Loucy (cell line): Measurements from ENCODE around the gene CELF4.

ENCODE experiments used
- H2AFZ ChIP-seq: fragments of 200-600 bp; sonication (generic); 2 replicates; pipeline ENCODE4 v1.6.0; 2016; ENCODE audit warnings: antibody characterized with exemption, mild to moderate bottlenecking, low read length, moderate library complexity
- H3F3A ChIP-seq: fragments of 200-600 bp; 2 replicates; pipeline ENCODE4 v1.6.0; 2016; ENCODE audit warnings: antibody characterized with exemption, low read depth, mild to moderate bottlenecking
- H3K27me3 ChIP-seq: fragments of 200-600 bp; sonication (generic); 2 replicates; pipeline ENCODE4 v1.6.1; 2014; ENCODE audit warnings: low read length, mild to moderate bottlenecking; ENCODE audit not compliant: insufficient read depth, poor library complexity, severe bottlenecking
- H3K36me3 ChIP-seq: fragments of 200-600 bp; sonication (generic); 2 replicates; pipeline ENCODE4 v1.6.1; 2016; ENCODE audit warnings: low read length; ENCODE audit not compliant: insufficient read depth
- H3K4me1 ChIP-seq: fragments of 200-600 bp; sonication (generic); 2 replicates; pipeline ENCODE4 v1.5.1; 2014; ENCODE audit warnings: low read length, mild to moderate bottlenecking; ENCODE audit not compliant: insufficient read depth, poor library complexity, severe bottlenecking
- H3K4me2 ChIP-seq: fragments of 200-600 bp; sonication (generic); 2 replicates; pipeline ENCODE4 v1.6.0; 2014; ENCODE audit warnings: antibody characterized with exemption, low read length, low read depth, mild to moderate bottlenecking; ENCODE audit not compliant: poor library complexity, severe bottlenecking
- H3K4me3 ChIP-seq: fragments of 200-600 bp; sonication (generic); 2 replicates; pipeline ENCODE4 v1.5.1; 2014; ENCODE audit warnings: low read length, mild to moderate bottlenecking, mixed read lengths; ENCODE audit not compliant: poor library complexity, severe bottlenecking
- H3K79me2 ChIP-seq: fragments of 200-600 bp; sonication (generic); 2 replicates; pipeline ENCODE4 v1.6.1; 2014; ENCODE audit warnings: low read length; ENCODE audit not compliant: insufficient read depth
- H3K9ac ChIP-seq: fragments of 200-600 bp; sonication (generic); 2 replicates; pipeline ENCODE4 v1.6.0; 2014; ENCODE audit warnings: mild to moderate bottlenecking, low read depth, low read length, moderate library complexity; ENCODE audit not compliant: poor library complexity, severe bottlenecking
- H3K9me2 ChIP-seq: fragments of 200-600 bp; sonication (generic); replicated peaks from 2 replicates; pipeline ENCODE4 v1.6.1; 2016; ENCODE audit warnings: low read depth, low read length, mixed read lengths
- H3K9me3 ChIP-seq: fragments of 200-600 bp; sonication (generic); 2 replicates; pipeline ENCODE4 v1.6.1; 2014; ENCODE audit warnings: mild to moderate bottlenecking, antibody characterized with exemption, low read length, low read depth; ENCODE audit not compliant: insufficient read depth
- H4K20me1 ChIP-seq: fragments of 200-600 bp; sonication (generic); 2 replicates; pipeline ENCODE4 v1.6.0; 2014; ENCODE audit warnings: antibody characterized with exemption, low read length, mild to moderate bottlenecking; ENCODE audit not compliant: insufficient read depth, poor library complexity, severe bottlenecking
- EZH2phosphoT487 ChIP-seq: fragments of 200-600 bp; IDR thresholded peaks from 2 replicates; pipeline ENCODE4 v1.6.1; 2018; ENCODE audit warnings: antibody characterized with exemption, mild to moderate bottlenecking, moderate library complexity, borderline replicate concordance
- TF ChIP-seq, protein P1 (sequence below): fragments of 200-600 bp; sonication (generic); conservative IDR thresholded peaks from 2 replicates; pipeline ENCODE4 v1.5.1; 2014; ENCODE audit warnings: mild to moderate bottlenecking, antibody characterized with exemption, low read length

Gene CELF4

DNA sequence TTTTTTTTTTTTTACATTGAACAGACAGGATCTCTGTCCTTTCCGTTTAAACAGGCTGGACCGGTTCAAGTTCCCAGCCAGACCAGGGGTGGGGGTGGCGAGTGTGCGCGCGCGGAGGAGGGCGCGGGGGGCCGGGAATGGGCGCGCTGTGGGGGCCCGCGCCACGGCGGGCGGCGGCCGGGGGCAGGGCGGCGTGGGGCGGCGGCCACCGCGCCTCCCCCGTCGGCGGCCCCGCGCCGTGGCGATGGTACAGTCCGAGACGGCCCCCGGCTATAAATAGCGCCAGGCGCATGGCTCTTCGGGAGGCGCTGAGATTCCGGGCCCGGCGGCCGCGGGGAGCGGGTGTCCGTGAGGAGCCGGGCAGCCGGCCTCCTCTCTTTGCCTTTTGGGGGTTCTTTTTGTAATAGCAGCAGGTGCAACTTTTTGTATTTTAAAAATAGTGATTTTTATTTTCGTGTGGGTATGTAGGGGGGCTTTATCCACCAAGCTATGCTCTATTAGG is 430 bp upstream of the CELF4 start:
- Histone ChIP-seq H3K79me2 (no peaks in the 10 kb centered on the region), H3K4me2 (no peak overlapping the region), H3K4me3 (no peak overlapping the region), H3K9ac (no peak overlapping the region), H3K4me1 (no peaks in the 10 kb centered on the region), H2AFZ (no peak overlapping the region), H3F3A (no peaks in the 10 kb centered on the region), H3K27me3 (no peaks in the 10 kb centered on the region), H3K9me3 (no peaks in the 10 kb centered on the region), H3K9me2 (no peaks in the 10 kb centered on the region), H4K20me1 (no peaks in the 10 kb centered on the region), H3K36me3 (no peaks in the 10 kb centered on the region)
- TF ChIP-seq, protein P1, sequence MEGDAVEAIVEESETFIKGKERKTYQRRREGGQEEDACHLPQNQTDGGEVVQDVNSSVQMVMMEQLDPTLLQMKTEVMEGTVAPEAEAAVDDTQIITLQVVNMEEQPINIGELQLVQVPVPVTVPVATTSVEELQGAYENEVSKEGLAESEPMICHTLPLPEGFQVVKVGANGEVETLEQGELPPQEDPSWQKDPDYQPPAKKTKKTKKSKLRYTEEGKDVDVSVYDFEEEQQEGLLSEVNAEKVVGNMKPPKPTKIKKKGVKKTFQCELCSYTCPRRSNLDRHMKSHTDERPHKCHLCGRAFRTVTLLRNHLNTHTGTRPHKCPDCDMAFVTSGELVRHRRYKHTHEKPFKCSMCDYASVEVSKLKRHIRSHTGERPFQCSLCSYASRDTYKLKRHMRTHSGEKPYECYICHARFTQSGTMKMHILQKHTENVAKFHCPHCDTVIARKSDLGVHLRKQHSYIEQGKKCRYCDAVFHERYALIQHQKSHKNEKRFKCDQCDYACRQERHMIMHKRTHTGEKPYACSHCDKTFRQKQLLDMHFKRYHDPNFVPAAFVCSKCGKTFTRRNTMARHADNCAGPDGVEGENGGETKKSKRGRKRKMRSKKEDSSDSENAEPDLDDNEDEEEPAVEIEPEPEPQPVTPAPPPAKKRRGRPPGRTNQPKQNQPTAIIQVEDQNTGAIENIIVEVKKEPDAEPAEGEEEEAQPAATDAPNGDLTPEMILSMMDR = no peak
- no peak for TF ChIP-seq EZH2phosphoT487

DNA sequence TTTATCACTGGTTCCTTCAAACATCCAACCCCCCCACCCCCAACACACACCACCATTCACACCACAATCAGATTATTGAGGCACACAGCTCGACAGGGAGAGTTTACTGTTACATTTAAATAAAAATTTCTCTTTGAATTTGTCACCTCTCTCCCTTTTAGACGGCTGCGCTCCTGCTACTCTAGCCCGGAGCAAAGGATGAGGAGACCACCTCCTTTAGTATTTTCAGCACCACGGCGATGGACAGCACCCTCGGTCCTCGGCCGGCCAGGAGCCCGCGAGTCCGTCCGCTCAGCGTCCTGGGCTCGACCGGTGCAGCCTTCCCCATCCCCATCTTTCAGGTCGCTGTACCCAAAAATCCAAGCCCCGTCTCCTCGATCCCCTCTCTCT is 892 bp downstream of the CELF4 start:
- Histone ChIP-seq H3K4me1 (no peaks in the 10 kb centered on the region), H3K9ac (no peak overlapping the region), H3F3A (no peaks in the 10 kb centered on the region), H3K27me3 (no peaks in the 10 kb centered on the region), H3K36me3 (no peaks in the 10 kb centered on the region), H3K4me2 (no peak overlapping the region), H3K4me3 (no peak overlapping the region), H3K79me2 (no peaks in the 10 kb centered on the region), H3K9me3 (no peaks in the 10 kb centered on the region), H2AFZ (no peak overlapping the region), H4K20me1 (no peaks in the 10 kb centered on the region), H3K9me2 (no peaks in the 10 kb centered on the region)
- TF ChIP-seq EZH2phosphoT487 = no peak
- TF ChIP-seq, protein P1 = no peak

DNA sequence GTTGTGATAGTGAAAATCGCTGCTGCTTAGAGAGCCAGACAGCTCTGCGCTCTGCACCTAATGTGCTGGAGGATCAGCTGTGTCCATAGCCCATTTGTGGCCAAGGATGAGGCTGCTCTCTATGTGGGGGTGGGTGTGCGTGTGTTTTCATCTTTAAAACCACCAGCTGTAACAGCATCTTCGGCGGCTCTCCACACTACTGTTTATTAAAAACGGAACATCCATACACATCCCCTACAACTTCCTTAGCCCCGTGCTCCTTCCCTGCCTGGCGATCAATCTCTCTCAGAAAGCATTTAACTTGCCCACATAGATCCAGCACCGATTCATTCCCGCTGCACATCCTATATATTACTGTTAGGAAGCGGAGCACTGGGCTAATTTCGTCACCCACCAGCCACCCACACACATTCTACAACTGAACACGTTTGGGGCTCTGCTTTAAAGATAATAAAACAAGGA is 1.6 kb downstream of the CELF4 start:
- Histone ChIP-seq H3K9ac (no peak overlapping the region), H3K4me1 (no peaks in the 10 kb centered on the region), H2AFZ (no peak overlapping the region), H3K4me2 (no peak overlapping the region), H3K36me3 (no peaks in the 10 kb centered on the region), H3K9me2 (no peaks in the 10 kb centered on the region), H4K20me1 (no peaks in the 10 kb centered on the region), H3K27me3 (no peaks in the 10 kb centered on the region), H3K79me2 (no peaks in the 10 kb centered on the region), H3F3A (no peaks in the 10 kb centered on the region), H3K4me3 (no peak overlapping the region), H3K9me3 (no peaks in the 10 kb centered on the region)
- no peak for TF ChIP-seq EZH2phosphoT487
- TF ChIP-seq, protein P1 = no peak
